SKM-1 treated with dmso at 0.1 percent for 144 hours (cell line): Measurements from ENCODE around the gene TRNAU1AP.

Source experiments
- DNase-seq: peaks from one replicate; lab custom pipeline; 2025; ENCODE audit not compliant: unreplicated experiment; lab: John Stamatoyannopoulos, UW

Gene TRNAU1AP

DNA sequence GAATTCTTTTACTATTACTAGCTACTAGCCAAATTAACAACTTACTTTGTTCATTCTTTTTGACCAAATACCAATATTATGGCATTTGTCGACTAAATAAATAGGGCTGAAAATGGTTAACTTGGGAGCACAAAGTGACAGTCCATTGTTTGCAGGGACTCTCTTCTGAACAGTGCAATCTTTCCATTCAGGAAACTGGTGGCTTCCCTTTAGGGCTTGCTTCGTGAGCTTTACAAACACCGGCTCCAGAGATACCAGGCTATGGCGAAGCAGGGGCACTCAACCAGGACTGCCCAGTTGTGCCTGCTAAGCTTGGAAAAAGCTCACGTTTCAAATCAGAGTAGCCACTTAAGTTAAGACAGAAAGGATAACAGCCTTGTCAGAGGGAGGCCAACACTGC lies 51.5 kb downstream of the TRNAU1AP start:
- DNase-seq = no peak

GRCh38 chr1:28604962-28605361 lies 52.1 kb downstream of the TRNAU1AP start:
- DNase-seq = no peak

- DNase-seq = no peak
These were observed 53.9 kb downstream of the TRNAU1AP start for GRCh38 chr1:28606771-28607170.

DNA sequence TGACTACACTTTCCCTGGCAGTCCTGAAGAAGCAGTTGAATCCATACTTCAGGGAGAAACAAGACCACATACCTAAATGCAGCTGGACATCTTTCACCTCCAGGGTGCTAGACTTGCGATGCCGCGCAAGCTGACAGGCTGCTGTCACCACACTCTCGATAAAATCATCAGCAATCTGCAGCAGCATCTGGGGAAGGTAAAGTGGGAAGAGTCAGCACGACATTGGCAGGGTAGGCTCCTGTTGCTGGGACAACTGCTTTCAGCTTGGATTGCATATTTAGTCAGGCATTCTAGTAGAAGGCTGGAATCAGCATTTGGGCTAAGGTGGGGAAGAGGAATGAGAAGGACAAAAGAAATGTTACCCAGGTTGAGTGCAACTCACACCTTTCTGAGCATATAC lies 60.3 kb downstream of the TRNAU1AP start:
- no peak for DNase-seq
